ENCODE measurements around the gene FAR2. TPM values are rescaled to one million over a fixed set of nuclear protein-coding genes. Genes with fewer than 3 reads are reported as not detected.
"Not testable (repeated sequence)": the region's sequence is repeated elsewhere in the genome, so short reads cannot be mapped to it uniquely, and the experiment has no call there.

Gene FAR2
- total RNA-seq, 4 donors from 2014 or later: 0.62 to 4.1 (median 2.6) TPM

DNA sequence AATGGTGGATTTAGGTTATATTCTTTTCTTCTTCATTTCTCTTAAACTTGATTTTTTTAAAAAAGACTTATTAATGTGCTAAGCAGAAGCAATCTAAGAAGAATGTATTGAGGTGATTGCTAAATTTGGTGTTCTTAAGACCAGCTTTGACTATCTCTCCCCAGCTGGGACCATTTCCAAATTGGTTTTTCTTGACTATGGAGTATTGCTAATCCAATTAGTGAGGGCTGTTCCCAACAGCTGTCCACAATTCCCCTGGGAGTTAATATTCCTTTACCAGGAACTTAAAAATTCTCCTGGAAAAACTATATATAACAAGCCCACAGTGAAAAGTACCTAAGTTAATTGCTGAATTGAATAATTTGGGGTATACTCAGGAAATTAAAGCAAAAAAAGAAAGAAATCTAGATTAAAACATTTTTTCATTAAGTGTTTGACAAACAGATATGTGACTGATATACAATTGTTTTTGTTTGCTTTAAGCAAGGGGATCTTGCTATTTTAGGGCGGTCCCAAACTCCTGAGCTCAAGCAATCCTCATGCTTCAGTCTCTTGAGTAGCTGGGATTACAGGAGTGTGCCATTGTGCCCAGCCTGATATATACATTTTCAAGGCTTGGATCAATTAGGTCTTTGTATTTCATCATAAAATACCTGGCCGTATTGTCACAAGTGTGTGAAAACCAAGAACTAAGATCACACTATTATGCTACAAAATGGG, 105.0 kb downstream of the FAR2 start:
- no peaks in the 10 kb centered on the region for H3K36me3 ChIP-seq
- H3K4me3 ChIP-seq: no peak overlapping the region
- no peak for ATAC-seq
- H3K27ac ChIP-seq: no peak overlapping the region
- DNase-seq: no peak
- peaks cover 0 to 5% of the 10 kb centered on the region in 2 donors for H3K4me1 ChIP-seq
- in situ Hi-C loops (cut with MboI; ENCODE audit: low sequenced_read_pairs in 4 of 4): no loop called here
- intact Hi-C loops (cut with DNase I; ENCODE audit: low total_unique reads): no loop called here
- H3K27me3 ChIP-seq: no peaks in the 10 kb centered on the region
- no peaks in the 10 kb centered on the region for H3K9me3 ChIP-seq
- no peak for TF ChIP-seq POLR2A (IDR thresholded peaks at IDR 0.05)

DNA sequence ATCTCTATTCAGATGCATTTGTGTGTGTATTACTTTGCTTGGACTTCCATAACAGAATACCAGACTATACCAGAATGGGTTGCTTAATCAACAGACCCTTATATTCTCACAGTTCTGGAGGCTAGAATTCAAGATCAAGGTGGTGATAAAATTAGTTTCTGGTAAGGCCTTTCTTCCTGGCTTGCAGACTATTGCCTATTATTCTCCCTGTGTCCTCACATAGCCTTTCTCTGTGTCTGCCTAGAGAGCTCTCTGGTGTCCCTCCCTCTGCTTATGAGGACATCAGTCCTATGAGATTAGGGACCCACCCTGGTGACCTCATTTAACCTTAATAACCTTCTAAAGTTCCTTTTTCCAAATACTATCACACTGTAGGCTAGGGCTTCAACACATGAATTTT, 106.0 kb downstream of the FAR2 start:
- no peak for DNase-seq
- intact Hi-C loops (cut with DNase I; ENCODE audit: low total_unique reads) (no loop called here), in situ Hi-C loops (cut with MboI; ENCODE audit: low sequenced_read_pairs in 4 of 4) (no loop called here)
- Histone ChIP-seq H3K4me3 (no peak overlapping the region), H3K36me3 (no peaks in the 10 kb centered on the region), H3K4me1 (peaks cover 0 to 5% of the 10 kb centered on the region in 2 donors), H3K9me3 (no peaks in the 10 kb centered on the region), H3K27me3 (no peaks in the 10 kb centered on the region), H3K27ac (no peak overlapping the region)
- TF ChIP-seq, protein P1, sequence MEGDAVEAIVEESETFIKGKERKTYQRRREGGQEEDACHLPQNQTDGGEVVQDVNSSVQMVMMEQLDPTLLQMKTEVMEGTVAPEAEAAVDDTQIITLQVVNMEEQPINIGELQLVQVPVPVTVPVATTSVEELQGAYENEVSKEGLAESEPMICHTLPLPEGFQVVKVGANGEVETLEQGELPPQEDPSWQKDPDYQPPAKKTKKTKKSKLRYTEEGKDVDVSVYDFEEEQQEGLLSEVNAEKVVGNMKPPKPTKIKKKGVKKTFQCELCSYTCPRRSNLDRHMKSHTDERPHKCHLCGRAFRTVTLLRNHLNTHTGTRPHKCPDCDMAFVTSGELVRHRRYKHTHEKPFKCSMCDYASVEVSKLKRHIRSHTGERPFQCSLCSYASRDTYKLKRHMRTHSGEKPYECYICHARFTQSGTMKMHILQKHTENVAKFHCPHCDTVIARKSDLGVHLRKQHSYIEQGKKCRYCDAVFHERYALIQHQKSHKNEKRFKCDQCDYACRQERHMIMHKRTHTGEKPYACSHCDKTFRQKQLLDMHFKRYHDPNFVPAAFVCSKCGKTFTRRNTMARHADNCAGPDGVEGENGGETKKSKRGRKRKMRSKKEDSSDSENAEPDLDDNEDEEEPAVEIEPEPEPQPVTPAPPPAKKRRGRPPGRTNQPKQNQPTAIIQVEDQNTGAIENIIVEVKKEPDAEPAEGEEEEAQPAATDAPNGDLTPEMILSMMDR (IDR thresholded peaks at IDR 0.05 in 4 of 5, conservative IDR thresholded peaks at IDR 0.05 in 1 of 5): no peak
- TF ChIP-seq POLR2A (IDR thresholded peaks at IDR 0.05): no peak
- peak; percentile 51 to 54 for ATAC-seq

DNA sequence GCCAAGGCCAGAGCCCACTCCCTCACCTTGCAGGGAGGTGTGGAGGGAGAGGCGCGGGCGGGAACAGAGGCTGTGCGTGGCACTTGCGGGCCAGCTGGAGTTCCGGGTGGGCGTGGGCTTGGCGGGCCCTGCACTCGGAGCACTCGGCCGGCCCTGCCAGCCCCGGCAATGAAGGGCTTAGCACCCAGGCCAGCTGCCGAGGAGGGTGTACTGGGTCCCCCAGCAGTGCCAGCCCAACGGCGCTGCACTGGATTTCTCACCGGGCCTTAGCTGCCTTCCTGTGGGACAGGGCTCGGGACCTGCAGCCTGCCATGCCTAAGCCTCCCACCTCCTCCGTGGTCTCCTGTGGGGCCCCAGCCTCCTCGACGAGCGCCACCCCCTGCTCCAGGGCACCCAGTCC, 107.5 kb downstream of the FAR2 start:
- Histone ChIP-seq H3K9me3 (no peaks in the 10 kb centered on the region), H3K4me3 (no peak overlapping the region), H3K4me1 (peaks cover 0 to 5% of the 10 kb centered on the region in 2 donors), H3K27me3 (no peaks in the 10 kb centered on the region), H3K36me3 (no peaks in the 10 kb centered on the region), H3K27ac (no peak overlapping the region)
- no peak for TF ChIP-seq POLR2A (IDR thresholded peaks at IDR 0.05)
- TF ChIP-seq, protein P1 (IDR thresholded peaks at IDR 0.05 in 4 of 5, conservative IDR thresholded peaks at IDR 0.05 in 1 of 5): no peak
- ATAC-seq: no peak
- intact Hi-C loops (cut with DNase I; ENCODE audit: low total_unique reads) (no loop called here), in situ Hi-C loops (cut with MboI; ENCODE audit: low sequenced_read_pairs in 4 of 4) (no loop called here)
- no peak for DNase-seq

DNA sequence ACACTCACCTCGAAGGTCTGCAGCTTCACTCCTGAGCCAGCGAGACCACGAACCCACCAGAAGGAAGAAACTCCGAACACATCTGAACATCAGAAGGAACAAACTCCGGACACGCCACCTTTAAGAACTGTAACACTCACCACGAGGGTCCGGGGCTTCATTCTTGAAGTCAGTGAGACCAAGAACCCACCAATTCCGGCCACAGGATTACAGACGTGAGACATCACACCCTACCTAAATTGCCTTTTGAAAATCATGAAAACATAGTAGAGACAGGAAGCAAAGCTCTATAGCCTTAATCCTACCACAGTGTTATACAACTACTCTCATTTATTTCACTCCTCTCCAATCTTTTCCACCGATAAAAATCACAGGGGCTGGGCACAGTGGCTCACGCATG, 108.6 kb downstream of the FAR2 start:
- H3K27me3 ChIP-seq; H3K4me1 ChIP-seq; DNase-seq; H3K27ac ChIP-seq; in situ Hi-C loops (cut with MboI; ENCODE audit: low sequenced_read_pairs in 4 of 4); H3K36me3 ChIP-seq; H3K9me3 ChIP-seq; ATAC-seq; intact Hi-C loops (cut with DNase I; ENCODE audit: low total_unique reads); H3K4me3 ChIP-seq: not testable (repeated sequence)

DNA sequence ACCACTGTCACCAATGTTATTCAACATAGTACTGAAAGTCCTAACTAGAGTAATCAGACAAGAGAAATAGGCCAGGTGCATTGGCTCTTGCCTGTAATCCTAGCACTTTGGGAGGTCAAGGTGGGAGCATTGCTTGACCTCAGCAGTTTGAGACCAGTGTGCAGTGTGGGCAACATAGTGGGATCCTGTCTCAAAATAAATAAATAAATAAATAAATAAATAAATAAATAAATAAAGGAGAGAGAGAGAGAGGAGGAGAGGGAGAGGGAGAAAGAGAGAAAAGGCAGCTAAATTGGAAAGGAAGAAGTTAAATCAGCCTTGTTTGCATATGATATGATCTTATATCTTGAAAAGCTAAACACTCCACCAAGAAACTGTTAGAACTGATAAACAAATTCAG, 115.3 kb downstream of the FAR2 start:
- TF ChIP-seq, protein P1 (IDR thresholded peaks at IDR 0.05 in 4 of 5, conservative IDR thresholded peaks at IDR 0.05 in 1 of 5): no peak
- TF ChIP-seq POLR2A (IDR thresholded peaks at IDR 0.05): no peak
- Histone ChIP-seq H3K27me3 (no peaks in the 10 kb centered on the region), H3K36me3 (no peaks in the 10 kb centered on the region), H3K27ac (no peak overlapping the region), H3K4me1 (no peaks in the 10 kb centered on the region), H3K9me3 (no peaks in the 10 kb centered on the region), H3K4me3 (no peak overlapping the region)
- in situ Hi-C loops (cut with MboI; ENCODE audit: low sequenced_read_pairs in 4 of 4) (no loop called here), intact Hi-C loops (cut with DNase I; ENCODE audit: low total_unique reads) (no loop called here)
- DNase-seq (no peak), ATAC-seq (no peak)

All from gastrocnemius medialis (tissue), 4 donors.